IMR-90 (cell line): ENCODE results near the gene AUTS2. TPM values are rescaled to one million over a fixed set of nuclear protein-coding genes. Genes with fewer than 3 reads are reported as not detected.

ENCODE experiments used
- ATAC-seq: fragments of 200-7000 bp; cut with Tn5 transposase; 2 replicates; pipeline ENCODE4 v1.9.1; 2020; ENCODE audit warnings: low read depth, mild to moderate bottlenecking, moderate library complexity
- BruUV-seq: library from RNA; stranded (reverse); fragments of 400-500 nt; replicated peaks from 2 replicates; lab custom pipeline; 2021; lab: Mats Ljungman, UMichigan
- CTCF ChIA-PET: fragments of 300-600 bp; formaldehyde crosslinking; extraction: SDS; loops from one replicate; lab custom pipeline; 2021; ENCODE audit warnings: antibody characterized with exemption; lab: Yijun Ruan, JAX
- POLR2A ChIA-PET: fragments of 300-600 bp; sonication (Branson Sonifier 250); formaldehyde crosslinking; loops from one replicate; lab custom pipeline; 2022; ENCODE audit warnings: antibody characterized with exemption; ENCODE audit not compliant: unreplicated experiment; lab: Charles Lee
- DNase-seq: peaks from one replicate; pipeline ENCODE4 v3.0.0; 2013
- H2AFZ ChIP-seq: replicated peaks from 2 replicates; pipeline ENCODE3; 2013; ENCODE audit warnings: low read length, mild to moderate bottlenecking; ENCODE audit not compliant: poor library complexity
- H2AK5ac ChIP-seq: 2 replicates; pipeline ENCODE4 v1.6.1; 2013; ENCODE audit warnings: low read depth, low read length, inconsistent platforms
- H2AK9ac ChIP-seq: replicated peaks from 2 replicates; pipeline ENCODE3; 2013; ENCODE audit warnings: mild to moderate bottlenecking, low read depth, low read length, moderate library complexity; ENCODE audit not compliant: poor library complexity
- H2BK120ac ChIP-seq: 2 replicates; pipeline ENCODE4 v1.6.1; 2013; ENCODE audit warnings: low read depth, low read length, inconsistent platforms
- H2BK15ac ChIP-seq: 3 replicates; pipeline ENCODE4 v1.6.1; 2013; ENCODE audit warnings: low read depth, low read length, inconsistent platforms
- H2BK20ac ChIP-seq: 2 replicates; pipeline ENCODE4 v1.6.1; 2013; ENCODE audit warnings: low read depth, mild to moderate bottlenecking, inconsistent platforms, low read length, moderate library complexity
- H2BK5ac ChIP-seq: 2 replicates; pipeline ENCODE4 v1.6.1; 2013; ENCODE audit warnings: mild to moderate bottlenecking, low read depth, low read length, inconsistent platforms; ENCODE audit not compliant: poor library complexity, severe bottlenecking
- H3K14ac ChIP-seq: replicated peaks from 2 replicates; pipeline ENCODE4 v1.6.1; 2013; ENCODE audit warnings: low read depth, low read length, inconsistent platforms
- H3K18ac ChIP-seq: 2 replicates; pipeline ENCODE4 v1.6.1; 2013; ENCODE audit warnings: low read depth, low read length, control low read depth
- H3K23ac ChIP-seq: 2 replicates; pipeline ENCODE4 v1.6.1; 2013; ENCODE audit warnings: low read depth, low read length, inconsistent platforms
- H3K27ac ChIP-seq: 2 replicates; pipeline ENCODE4 v1.5.1; 2013; ENCODE audit warnings: mild to moderate bottlenecking, control low read depth, low read length; ENCODE audit not compliant: insufficient read depth
- H3K27me3 ChIP-seq: 2 replicates; pipeline ENCODE4 v1.6.1; 2013; ENCODE audit warnings: low read length; ENCODE audit not compliant: control insufficient read depth, insufficient read depth
- H3K36me3 ChIP-seq: 2 replicates; pipeline ENCODE4 v1.6.1; 2013; ENCODE audit warnings: low read length, mixed read lengths; ENCODE audit not compliant: control insufficient read depth, insufficient read depth
- H3K4ac ChIP-seq: 2 replicates; pipeline ENCODE4 v1.6.1; 2013; ENCODE audit warnings: low read depth, low read length, inconsistent platforms
- H3K4me1 ChIP-seq: 2 replicates; pipeline ENCODE4 v1.6.1; 2013; ENCODE audit warnings: low read length, mixed read lengths; ENCODE audit not compliant: control insufficient read depth, insufficient read depth
- H3K4me2 ChIP-seq: 2 replicates; pipeline ENCODE4 v1.6.1; 2013; ENCODE audit warnings: low read depth, mild to moderate bottlenecking, control low read depth, low read length, moderate library complexity
- H3K4me3 ChIP-seq: 2 replicates; pipeline ENCODE4 v1.5.1; 2013; ENCODE audit warnings: low read depth, mild to moderate bottlenecking, control low read depth, low read length, moderate library complexity; ENCODE audit not compliant: insufficient read depth
- H3K56ac ChIP-seq: 2 replicates; pipeline ENCODE4 v1.6.1; 2013; ENCODE audit warnings: low read length, inconsistent platforms; ENCODE audit not compliant: insufficient read depth; ENCODE audit errors: extremely low read depth
- H3K79me1 ChIP-seq, 2 experiments: 2 replicates each; pipeline ENCODE4 v1.6.1; 2013; ENCODE audit warnings: low read length in 2 of 2, inconsistent platforms in 1 of 2, low read depth in 1 of 2
- H3K9ac ChIP-seq: 2 replicates; pipeline ENCODE4 v1.6.1; 2013; ENCODE audit warnings: low read depth, low read length, control low read depth
- H3K9me1 ChIP-seq: 2 replicates; pipeline ENCODE4 v1.6.1; 2013; ENCODE audit warnings: low read length, inconsistent platforms; ENCODE audit not compliant: insufficient read depth
- H3K9me3 ChIP-seq: 2 replicates; pipeline ENCODE4 v1.6.1; 2013; ENCODE audit warnings: low read length; ENCODE audit not compliant: control insufficient read depth, insufficient read depth
- H4K20me1 ChIP-seq: 2 replicates; pipeline ENCODE4 v1.6.1; 2013; ENCODE audit warnings: low read length, inconsistent platforms; ENCODE audit not compliant: insufficient read depth
- H4K5ac ChIP-seq: 2 replicates; pipeline ENCODE4 v1.6.1; 2013; ENCODE audit warnings: mild to moderate bottlenecking, low read depth, low read length, control low read depth
- H4K8ac ChIP-seq, 2 experiments: 2 replicates each; pipeline ENCODE4 v1.6.1; 2013; ENCODE audit warnings: low read depth in 2 of 2, low read length in 2 of 2, control low read depth in 1 of 2, inconsistent platforms in 1 of 2
- H4K91ac ChIP-seq: 2 replicates; pipeline ENCODE4 v1.6.1; 2013; ENCODE audit warnings: low read depth, low read length, inconsistent platforms; ENCODE audit not compliant: insufficient read depth
- BHLHE40 ChIP-seq: fragments of 150-350 bp; IDR thresholded peaks from 2 replicates; pipeline ENCODE4 v1.6.1; 2016; ENCODE audit warnings: mild to moderate bottlenecking, low read depth, low read length
- CHD1 ChIP-seq: IDR thresholded peaks from 2 replicates; pipeline ENCODE4 v1.6.1; 2012; ENCODE audit warnings: low read depth, low read length, improper control_type of control experiment
- FOS ChIP-seq: fragments of 150-350 bp; IDR thresholded peaks from 2 replicates; pipeline ENCODE4 v1.6.1; 2016; ENCODE audit warnings: low read depth, low read length
- MAFK ChIP-seq: IDR thresholded peaks from 2 replicates; pipeline ENCODE4 v1.6.1; 2012; ENCODE audit warnings: low read depth, low read length, improper control_type of control experiment
- MAZ ChIP-seq: IDR thresholded peaks from 2 replicates; pipeline ENCODE4 v1.6.1; 2012; ENCODE audit warnings: low read depth, mild to moderate bottlenecking, low read length, improper control_type of control experiment, moderate library complexity, borderline replicate concordance
- MXI1 ChIP-seq: IDR thresholded peaks from 2 replicates; pipeline ENCODE4 v1.6.1; 2012; ENCODE audit warnings: low read depth, mild to moderate bottlenecking, low read length, moderate library complexity, borderline replicate concordance
- NFE2L2 ChIP-seq: fragments of 150-350 bp; IDR thresholded peaks from 2 replicates; pipeline ENCODE4 v1.6.1; 2016; ENCODE audit warnings: low read depth, mild to moderate bottlenecking, low read length
- POLR2A ChIP-seq: IDR thresholded peaks from 2 replicates; pipeline ENCODE4 v1.6.1; 2012; ENCODE audit warnings: mild to moderate bottlenecking, low read depth, low read length
- RAD21 ChIP-seq: IDR thresholded peaks from 2 replicates; pipeline ENCODE4 v1.6.1; 2012; ENCODE audit warnings: low read length, improper control_type of control experiment
- RCOR1 ChIP-seq: IDR thresholded peaks from 2 replicates; pipeline ENCODE4 v1.6.1; 2012; ENCODE audit warnings: mild to moderate bottlenecking, low read length, improper control_type of control experiment; ENCODE audit not compliant: insufficient replicate concordance
- RFX5 ChIP-seq: IDR thresholded peaks from 2 replicates; pipeline ENCODE4 v1.8.0; 2012; ENCODE audit warnings: low read depth, mild to moderate bottlenecking, low read length, moderate library complexity
- SMC3 ChIP-seq: fragments of 150-350 bp; IDR thresholded peaks from 2 replicates; pipeline ENCODE4 v1.6.1; 2016; ENCODE audit warnings: low read depth, mild to moderate bottlenecking, antibody characterized with exemption, low read length, moderate library complexity
- USF2 ChIP-seq: fragments of 150-350 bp; IDR thresholded peaks from 2 replicates; pipeline ENCODE4 v1.6.1; 2017; ENCODE audit warnings: mild to moderate bottlenecking, antibody characterized with exemption, low read length, low read depth
- WGBS, 2 experiments: methylation state at CpG; one replicate each; pipeline versions ENCODE4 v1.1.5 to v1.1.7; 2013; ENCODE audit warnings: missing lambda C conversion rate in 2 of 2; ENCODE audit not compliant: insufficient read length in 1 of 2; ENCODE audit errors: extremely low coverage in 2 of 2; 5-methylcytosine and 5-hydroxymethylcytosine counted together
- dilution Hi-C: fragments of 300-500 bp; cut with HindIII; formaldehyde crosslinking; loops from one replicate; pipeline ENCODE4 v1.14.3; 2018; ENCODE audit warnings: low sequenced_read_pairs; ENCODE audit not compliant: unreplicated experiment
- in situ Hi-C: fragments of 300-500 bp; cut with MboI; formaldehyde crosslinking; loops from 3 replicates; pipeline ENCODE4 v1.14.3; 2019; ENCODE audit warnings: low sequenced_read_pairs, inconsistent platforms, mixed read lengths
- intact Hi-C: fragments of 100-400 bp; cut with micrococcal nuclease; formaldehyde crosslinking; loops from 2 replicates; pipeline ENCODE4 v1.10.0; 2022
- polyA plus RNA-seq, 3 experiments: library from polyadenylated mRNA; depleted of rRNA; stranded (reverse); fragments of >200 nt; gene quantifications; 2 replicates each; pipeline ENCODE4 v1.2.3, GENCODE V29; 2012; ENCODE audit warnings: low replicate concordance in 1 of 3
- total RNA-seq: library from RNA; depleted of rRNA; stranded (reverse); fragments of >200 nt; gene quantifications from 2 replicates; pipeline ENCODE4 v1.2.3, GENCODE V29; 2012
- TF ChIP-seq, protein P1 (sequence below): conservative IDR thresholded peaks from 2 replicates; pipeline ENCODE4 v1.5.1; 2012; ENCODE audit warnings: mild to moderate bottlenecking, low read depth, low read length, improper control_type of control experiment
- TF ChIP-seq, protein P2 (sequence below): fragments of 150-350 bp; IDR thresholded peaks from 2 replicates; pipeline ENCODE4 v1.6.1; 2016; ENCODE audit warnings: low read depth, mild to moderate bottlenecking, low read length, moderate library complexity, borderline replicate concordance

AUTS2 gene
- total and polyA plus RNA-seq, 2 of the 4 experiments (the other 2 are of a cell fraction) = 0.90 to 3.0 TPM

GRCh38 chr7:70568674-70569334 lies 970.5 kb downstream of the AUTS2 start:
- Histone ChIP-seq H3K9ac (no peak overlapping the region), H2BK20ac (no peak overlapping the region), H3K4me2 (no peak overlapping the region), H3K23ac (no peak overlapping the region), H2BK120ac (no peak overlapping the region), H2AK9ac (no peak overlapping the region), H2BK5ac (no peak overlapping the region), H2AK5ac (no peak overlapping the region), H4K20me1 (no peaks in the 10 kb centered on the region), H3K18ac (no peak overlapping the region), H3K4ac (no peak overlapping the region), H3K79me1 (no peaks in the 10 kb centered on the region), H3K27me3 (no peaks in the 10 kb centered on the region), H3K14ac (no peak overlapping the region), H3K56ac (no peak overlapping the region), H4K8ac (no peak overlapping the region), H4K5ac (no peak overlapping the region), H3K27ac (no peak overlapping the region), H3K4me3 (no peak overlapping the region), H3K9me3 (no peaks in the 10 kb centered on the region), H4K91ac (no peak overlapping the region), H2BK15ac (no peak overlapping the region), H3K9me1 (no peaks in the 10 kb centered on the region), H2AFZ (no peak overlapping the region), H3K4me1 (no peaks in the 10 kb centered on the region), H3K36me3 (no peaks in the 10 kb centered on the region)
- ChIA-PET POLR2A (no interaction called here), CTCF (no interaction called here)
- dilution Hi-C loops = no loop called here
- 70% methylated on average over 2 of the region's 8 CpGs; no CpG with 5 or more reads in 1 of the 2 experiments for WGBS, 2 experiments
- TF ChIP-seq MXI1 = no peak
- TF ChIP-seq RFX5 = no peak
- TF ChIP-seq RCOR1 = no peak
- TF ChIP-seq BHLHE40 = no peak
- TF ChIP-seq SMC3 = no peak
- TF ChIP-seq NFE2L2 = no peak
- TF ChIP-seq, protein P1, sequence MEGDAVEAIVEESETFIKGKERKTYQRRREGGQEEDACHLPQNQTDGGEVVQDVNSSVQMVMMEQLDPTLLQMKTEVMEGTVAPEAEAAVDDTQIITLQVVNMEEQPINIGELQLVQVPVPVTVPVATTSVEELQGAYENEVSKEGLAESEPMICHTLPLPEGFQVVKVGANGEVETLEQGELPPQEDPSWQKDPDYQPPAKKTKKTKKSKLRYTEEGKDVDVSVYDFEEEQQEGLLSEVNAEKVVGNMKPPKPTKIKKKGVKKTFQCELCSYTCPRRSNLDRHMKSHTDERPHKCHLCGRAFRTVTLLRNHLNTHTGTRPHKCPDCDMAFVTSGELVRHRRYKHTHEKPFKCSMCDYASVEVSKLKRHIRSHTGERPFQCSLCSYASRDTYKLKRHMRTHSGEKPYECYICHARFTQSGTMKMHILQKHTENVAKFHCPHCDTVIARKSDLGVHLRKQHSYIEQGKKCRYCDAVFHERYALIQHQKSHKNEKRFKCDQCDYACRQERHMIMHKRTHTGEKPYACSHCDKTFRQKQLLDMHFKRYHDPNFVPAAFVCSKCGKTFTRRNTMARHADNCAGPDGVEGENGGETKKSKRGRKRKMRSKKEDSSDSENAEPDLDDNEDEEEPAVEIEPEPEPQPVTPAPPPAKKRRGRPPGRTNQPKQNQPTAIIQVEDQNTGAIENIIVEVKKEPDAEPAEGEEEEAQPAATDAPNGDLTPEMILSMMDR = no peak
- no peak for TF ChIP-seq CHD1
- TF ChIP-seq, protein P2, sequence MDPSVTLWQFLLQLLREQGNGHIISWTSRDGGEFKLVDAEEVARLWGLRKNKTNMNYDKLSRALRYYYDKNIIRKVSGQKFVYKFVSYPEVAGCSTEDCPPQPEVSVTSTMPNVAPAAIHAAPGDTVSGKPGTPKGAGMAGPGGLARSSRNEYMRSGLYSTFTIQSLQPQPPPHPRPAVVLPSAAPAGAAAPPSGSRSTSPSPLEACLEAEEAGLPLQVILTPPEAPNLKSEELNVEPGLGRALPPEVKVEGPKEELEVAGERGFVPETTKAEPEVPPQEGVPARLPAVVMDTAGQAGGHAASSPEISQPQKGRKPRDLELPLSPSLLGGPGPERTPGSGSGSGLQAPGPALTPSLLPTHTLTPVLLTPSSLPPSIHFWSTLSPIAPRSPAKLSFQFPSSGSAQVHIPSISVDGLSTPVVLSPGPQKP = no peak
- TF ChIP-seq RAD21 = no peak
- no peak for TF ChIP-seq FOS
- TF ChIP-seq POLR2A = no peak
- TF ChIP-seq MAZ = no peak
- TF ChIP-seq USF2 = no peak
- no peak for TF ChIP-seq MAFK
- BruUV-seq = no TSS peak
- DNase-seq (no peak), ATAC-seq (no peak)
- intact Hi-C loops = no loop called here
- in situ Hi-C loops = no loop called here
